GM19035 (cell line): Measurements from ENCODE around the gene PPP1R1C.

Experiments
- ATAC-seq: cut with Tn5 transposase; IDR thresholded peaks from one replicate; pipeline ENCODE4 v1.9.1; 2021; ENCODE audit not compliant: unreplicated experiment

PPP1R1C gene

DNA sequence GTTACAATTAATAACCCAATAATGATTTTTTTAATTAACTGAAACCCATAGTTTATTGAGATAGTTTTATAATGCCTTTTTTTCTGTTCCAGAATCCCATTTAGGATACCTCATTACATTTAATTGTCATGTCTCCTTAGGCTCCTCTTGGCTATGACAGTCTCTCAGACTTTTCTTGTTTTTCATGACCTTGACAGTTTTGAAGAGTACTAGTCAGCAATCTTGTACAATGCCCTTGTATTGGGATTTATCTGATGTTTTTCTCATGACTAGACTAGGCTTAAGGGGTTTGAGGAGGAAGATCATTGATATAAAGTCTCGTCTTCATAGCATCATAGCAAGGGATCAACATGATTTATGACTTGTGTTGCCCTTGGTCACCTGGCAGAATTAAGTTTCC, 72.4 kb downstream of the PPP1R1C start:
- no peak for ATAC-seq

DNA sequence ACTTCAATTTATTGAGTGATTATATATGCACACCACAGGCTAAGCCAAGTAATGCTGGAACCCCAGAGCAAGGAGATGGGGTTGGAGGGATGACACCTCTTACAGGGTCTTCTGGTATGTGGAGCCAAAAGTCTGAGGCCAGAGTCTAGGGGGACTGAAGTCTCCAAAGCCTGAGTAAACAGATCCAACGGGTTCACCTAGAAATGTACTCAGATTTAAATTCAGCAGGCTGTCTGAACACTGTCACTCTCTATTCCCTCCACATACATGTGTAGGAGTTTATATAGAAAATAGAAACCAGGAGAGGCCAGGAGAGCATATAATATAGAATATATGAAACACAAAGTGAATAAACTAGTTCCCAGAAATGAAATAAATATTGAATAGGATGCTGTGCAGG, 76.1 kb downstream of the PPP1R1C start:
- ATAC-seq, result no peak

- no peak for ATAC-seq
These were observed 76.8 kb downstream of the PPP1R1C start for GRCh38 chr2:182062329-182062972.

- ATAC-seq, result no peak
These were observed 78.5 kb downstream of the PPP1R1C start for GRCh38 chr2:182064019-182064778.

DNA sequence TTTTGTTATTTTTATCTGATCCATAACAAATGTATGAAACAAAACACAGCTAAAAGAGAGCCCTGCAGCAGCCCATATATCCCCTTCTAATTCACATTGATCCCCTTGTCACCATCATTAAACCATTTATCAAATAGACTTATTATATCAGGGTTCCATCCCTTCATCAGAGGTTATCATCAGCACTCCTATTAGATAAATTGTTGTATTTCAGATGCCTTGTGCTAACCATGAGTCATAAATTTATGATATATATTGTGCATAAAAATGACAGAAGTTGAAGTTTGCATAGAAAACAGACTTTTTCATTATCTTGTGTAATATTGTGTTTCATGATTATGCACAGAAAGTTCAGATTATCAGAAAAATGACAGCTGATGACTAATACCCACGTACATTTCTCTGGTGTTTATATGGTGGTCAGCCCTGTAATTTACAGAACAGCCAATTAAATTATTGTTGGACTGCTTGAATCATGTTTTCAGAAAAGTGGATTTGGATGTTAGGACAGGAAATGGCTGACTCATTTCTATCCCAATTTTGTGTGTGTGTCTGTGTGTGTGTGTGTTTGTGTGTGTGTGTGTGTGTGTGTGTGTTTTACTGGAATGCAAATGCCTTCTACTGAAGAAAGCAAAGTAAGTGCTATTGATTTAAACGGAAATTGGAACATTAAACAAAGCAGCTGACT, 80.9 kb downstream of the PPP1R1C start:
- no peak for ATAC-seq

- no peak for ATAC-seq
These were observed 81.7 kb downstream of the PPP1R1C start for GRCh38 chr2:182067393-182067792.

DNA sequence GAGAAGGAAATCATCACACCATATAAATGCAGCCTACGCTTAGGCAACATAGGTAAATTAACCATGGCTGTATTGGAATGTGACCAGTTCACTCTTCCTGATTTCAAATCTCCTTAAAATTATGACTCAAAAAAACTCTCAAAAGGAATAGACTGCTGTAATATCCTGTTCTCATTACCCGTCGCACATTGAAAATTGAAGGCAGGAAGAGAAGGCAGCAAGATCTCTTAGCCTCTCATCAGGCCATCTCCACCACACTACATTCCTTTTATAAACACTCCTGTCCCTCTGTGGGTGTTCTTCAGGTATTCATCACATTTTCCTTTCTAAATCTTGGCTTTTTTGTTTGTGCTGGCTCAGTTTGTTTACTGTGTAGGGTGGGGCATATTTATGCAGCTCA, 83.2 kb downstream of the PPP1R1C start:
- ATAC-seq, result no peak

DNA sequence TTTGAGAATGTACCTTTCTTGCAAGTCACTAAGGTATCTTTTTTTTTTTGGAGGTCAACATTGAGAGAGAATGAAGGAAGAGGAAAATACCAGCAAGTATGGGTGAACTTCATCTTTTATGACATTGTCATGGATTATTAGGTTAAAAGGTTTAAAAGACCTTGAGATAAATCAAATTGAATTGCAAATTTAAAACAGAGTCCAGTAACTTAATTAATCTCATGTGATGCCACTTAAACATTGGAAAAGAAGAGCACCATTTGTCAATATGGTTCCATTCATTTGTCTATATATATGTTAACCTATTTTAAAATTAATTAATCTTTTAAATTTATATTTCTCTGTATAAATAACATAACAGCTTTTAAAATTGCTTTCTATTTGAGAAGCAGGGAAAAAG, 83.8 kb downstream of the PPP1R1C start:
- ATAC-seq, result no peak

- ATAC-seq, result no peak
These were observed 84.3 kb downstream of the PPP1R1C start for GRCh38 chr2:182069908-182070307.

- ATAC-seq, result no peak
These were observed 85.1 kb downstream of the PPP1R1C start for GRCh38 chr2:182070736-182071135.

- no peak for ATAC-seq
These were observed 87.2 kb downstream of the PPP1R1C start for GRCh38 chr2:182072861-182073260.

GRCh38 chr2:182073613-182074012, 88.0 kb downstream of the PPP1R1C start:
- no peak for ATAC-seq

DNA sequence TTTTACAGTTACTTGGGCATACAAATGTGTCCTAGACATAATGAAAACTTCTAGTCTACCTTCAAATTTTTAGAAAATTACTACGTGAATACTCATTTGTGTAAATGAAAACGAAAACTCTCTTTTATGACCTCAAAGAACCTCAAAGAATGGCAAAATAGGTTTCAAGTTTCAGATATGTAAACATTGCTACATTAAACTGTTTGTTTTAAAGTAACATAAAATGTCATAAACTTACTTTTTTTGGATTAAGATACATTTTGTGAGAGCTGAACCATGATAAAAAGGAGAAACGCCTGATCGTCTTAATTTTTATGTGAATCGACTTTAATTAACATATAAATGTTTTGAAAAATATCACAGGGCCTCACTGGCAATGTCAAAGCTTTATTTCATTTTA, 91.4 kb downstream of the PPP1R1C start:
- ATAC-seq, result no peak

GRCh38 chr2:182077448-182078142, 91.9 kb downstream of the PPP1R1C start:
- ATAC-seq, result peak; percentile 75

- ATAC-seq, result no peak
These were observed 93.4 kb downstream of the PPP1R1C start for GRCh38 chr2:182078988-182079602.

GRCh38 chr2:182080493-182080892, 94.8 kb downstream of the PPP1R1C start:
- no peak for ATAC-seq

GRCh38 chr2:182081602-182082260, 96.1 kb downstream of the PPP1R1C start:
- ATAC-seq, result no peak

GRCh38 chr2:182088681-182089320, 103.1 kb downstream of the PPP1R1C start:
- ATAC-seq, result no peak

DNA sequence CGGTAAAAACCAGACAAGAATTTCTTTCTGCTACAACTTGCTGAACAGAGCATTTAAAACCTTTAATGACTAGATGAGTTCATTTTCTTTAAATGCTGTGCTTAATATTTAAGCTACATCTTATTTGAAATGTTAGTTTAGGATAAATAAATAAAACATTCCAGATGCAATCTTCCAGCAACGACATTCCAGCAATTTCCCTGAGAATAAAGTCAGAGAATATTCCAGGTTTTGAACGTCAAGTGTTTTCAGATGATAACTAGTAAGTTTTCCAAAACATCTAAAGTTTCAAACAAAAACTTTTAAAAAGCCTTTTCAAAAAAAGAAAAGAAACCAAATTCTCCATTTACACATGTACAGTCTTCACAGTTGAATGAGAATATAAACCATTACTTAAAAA, 104.8 kb downstream of the PPP1R1C start:
- no peak for ATAC-seq

DNA sequence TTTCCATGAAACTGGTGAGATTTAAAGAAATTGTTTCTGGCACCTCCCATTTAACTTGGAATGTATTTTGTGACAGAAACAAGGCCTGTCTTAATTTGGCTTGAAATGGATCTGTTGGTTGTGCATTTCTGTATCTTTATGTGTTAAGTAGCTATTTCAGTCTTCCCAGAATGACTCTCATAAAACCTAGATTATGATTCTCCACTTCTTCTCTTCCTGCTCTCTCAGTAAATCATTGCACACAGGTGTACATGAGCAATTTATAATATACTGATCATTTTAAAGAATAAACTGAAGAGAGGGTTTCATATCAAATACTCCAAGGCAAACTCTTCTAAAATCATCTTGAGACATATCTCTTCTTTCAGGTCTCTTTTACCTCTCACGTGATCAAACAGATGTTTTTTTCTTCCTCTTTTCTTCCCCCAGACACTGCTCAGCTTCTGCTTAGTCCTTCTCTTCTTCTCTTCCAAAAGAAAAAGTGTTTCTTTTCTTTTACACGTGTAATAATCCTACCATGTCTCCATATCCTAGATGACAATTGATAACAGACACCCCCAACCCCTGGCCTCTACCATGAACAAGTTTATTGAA, 112.0 kb downstream of the PPP1R1C start:
- ATAC-seq, result no peak
